ENCODE data around the gene SLC39A11.

GRCh38 chr17:72616447-72616846 lies 476.0 kb downstream of the SLC39A11 start:
- TF ChIP-seq POLR2A (IDR thresholded peaks at IDR 0.05) (no peak), CTCF (IDR thresholded peaks at IDR 0.05) (no peak)
